HUDEP-2 (cell line): Measurements from ENCODE around the gene FRMPD4.
"Not testable (repeated sequence)": the region's sequence is repeated elsewhere in the genome, so short reads cannot be mapped to it uniquely, and the experiment has no call there.

Experiments used
- DNase-seq, 76 experiments: peaks; one replicate each; lab custom pipeline; 2025; ENCODE audit not compliant: unreplicated experiment in 76 of 76; lab: John Stamatoyannopoulos, UW

FRMPD4 gene

GRCh38 chrX:12494400-12495138 is 356.3 kb downstream of the FRMPD4 start:
- DNase-seq = no peak

GRCh38 chrX:12496343-12496742 is 358.1 kb downstream of the FRMPD4 start:
- no peak for DNase-seq

- peak in 4 of 76 experiments; percentile 0 to 36 (median 4) for DNase-seq
Observed at GRCh38 chrX:12497832-12498591, 359.7 kb downstream of the FRMPD4 start.

- no peak for DNase-seq
Observed at GRCh38 chrX:12505127-12505526, 366.9 kb downstream of the FRMPD4 start.

GRCh38 chrX:12515384-12515783 is 377.1 kb downstream of the FRMPD4 start:
- DNase-seq = not testable (repeated sequence)

- DNase-seq = no peak
Observed at GRCh38 chrX:12526306-12526705, 388.0 kb downstream of the FRMPD4 start.

GRCh38 chrX:12538096-12538495 is 399.8 kb downstream of the FRMPD4 start:
- not testable (repeated sequence) for DNase-seq

GRCh38 chrX:12542251-12542650 is 404.0 kb downstream of the FRMPD4 start:
- not testable (repeated sequence) for DNase-seq

GRCh38 chrX:12548341-12548740 is 410.1 kb downstream of the FRMPD4 start:
- no peak for DNase-seq

GRCh38 chrX:12548746-12549145 is 410.5 kb downstream of the FRMPD4 start:
- peak in 19 of 76 experiments; percentile 0 to 26 (median 4) for DNase-seq

GRCh38 chrX:12554206-12554605 is 415.9 kb downstream of the FRMPD4 start:
- no peak for DNase-seq

GRCh38 chrX:12563121-12563520 is 424.8 kb downstream of the FRMPD4 start:
- no peak for DNase-seq

GRCh38 chrX:12564221-12564620 is 425.9 kb downstream of the FRMPD4 start:
- no peak for DNase-seq

- peak in 1 of 76 experiments; percentile 0 for DNase-seq
Observed at GRCh38 chrX:12567857-12568256, 429.6 kb downstream of the FRMPD4 start.

- no peak for DNase-seq
Observed at GRCh38 chrX:12570859-12571501, 432.7 kb downstream of the FRMPD4 start.

- no peak for DNase-seq
Observed at GRCh38 chrX:12579311-12579710, 441.0 kb downstream of the FRMPD4 start.

GRCh38 chrX:12580548-12580947 is 442.3 kb downstream of the FRMPD4 start:
- no peak for DNase-seq

- DNase-seq = no peak
Observed at GRCh38 chrX:12581546-12581945, 443.3 kb downstream of the FRMPD4 start.

GRCh38 chrX:12582649-12583048 is 444.4 kb downstream of the FRMPD4 start:
- DNase-seq = no peak

GRCh38 chrX:12583543-12583942 is 445.3 kb downstream of the FRMPD4 start:
- DNase-seq = no peak

- no peak for DNase-seq
Observed at GRCh38 chrX:12595720-12596119, 457.4 kb downstream of the FRMPD4 start.
